Endothelial cell of umbilical vein (primary cell): ENCODE data around the gene AMELX. TPM values are rescaled to one million over a fixed set of nuclear protein-coding genes. Genes with fewer than 3 reads are reported as not detected.

ENCODE experiments used
- BruUV-seq: library from RNA; stranded (reverse); fragments of 400-500 nt; replicated peaks from 2 replicates; lab custom pipeline; 2021; lab: Mats Ljungman, UMichigan
- CTCF ChIA-PET: fragments of 300-600, 350-600 bp; sonication (Branson Sonifier 250); formaldehyde crosslinking; loops from one replicate; lab custom pipeline; 2021; ENCODE audit warnings: antibody characterized with exemption, inconsistent platforms; lab: Charles Lee
- POLR2A ChIA-PET: fragments of 300-600, 350-600 bp; sonication (Branson Sonifier 250); formaldehyde crosslinking; loops from one replicate; lab custom pipeline; 2021; ENCODE audit warnings: antibody characterized with exemption, inconsistent platforms; lab: Charles Lee
- DNase-seq: peaks from one replicate; pipeline ENCODE4 v3.0.0-alpha.2; 2011; ENCODE audit warnings: low read depth, low spot score
- FAIRE-seq: peaks from 2 replicates; lab custom pipeline; 2011; peaks lifted over from hg19 to GRCh38; lab: Jason Lieb, UNC
- H2AFZ ChIP-seq: 2 replicates; pipeline ENCODE4 v1.6.0; 2012; ENCODE audit warnings: low read depth, low read length, control low read depth, inconsistent platforms
- H3K27ac ChIP-seq: 2 replicates; pipeline ENCODE4 v1.5.1; 2011; ENCODE audit warnings: low read depth, mild to moderate bottlenecking, control low read depth, low read length, moderate library complexity; ENCODE audit not compliant: insufficient read depth
- H3K27me3 ChIP-seq, 2 experiments: 2 replicates each; pipeline versions ENCODE4 v1.6.0 to v1.6.1; 2011; ENCODE audit warnings: low read length in 2 of 2, mixed read lengths in 1 of 2; ENCODE audit not compliant: control insufficient read depth in 2 of 2, insufficient read depth in 2 of 2
- H3K36me3 ChIP-seq, 2 experiments: 2 replicates in 1 of 2; 3 replicates in 1 of 2; pipeline ENCODE4 v1.5.1; 2011; ENCODE audit warnings: low read length in 2 of 2, mild to moderate bottlenecking in 1 of 2, moderate library complexity in 1 of 2; ENCODE audit not compliant: control insufficient read depth in 2 of 2, insufficient read depth in 2 of 2; ENCODE audit errors: extremely low read depth in 1 of 2
- H3K4me1 ChIP-seq: 3 replicates; pipeline ENCODE4 v1.5.1; 2011; ENCODE audit warnings: mild to moderate bottlenecking, low read length; ENCODE audit not compliant: control insufficient read depth, insufficient read depth; ENCODE audit errors: extremely low read depth
- H3K4me2 ChIP-seq: 2 replicates; pipeline ENCODE4 v1.6.1; 2011; ENCODE audit warnings: low read length, control low read depth, mixed read lengths; ENCODE audit not compliant: insufficient read depth
- H3K4me3 ChIP-seq, 3 experiments: fragments of 200-600 bp in 1 of 3; sonication (generic), shearing (Covaris generic) in 1 of 3; replicated peaks in 1 of 3; 2 replicates each; pipeline ENCODE4 v1.5.1; 2011 to 2016; ENCODE audit warnings: control low read depth in 3 of 3, low read length in 3 of 3, mild to moderate bottlenecking in 2 of 3, inconsistent platforms in 1 of 3, low read depth in 1 of 3, moderate library complexity in 1 of 3; ENCODE audit not compliant: insufficient read depth in 1 of 3
- H3K79me2 ChIP-seq: 2 replicates; pipeline ENCODE4 v1.6.0; 2012; ENCODE audit warnings: low read length, inconsistent platforms; ENCODE audit not compliant: control insufficient read depth, insufficient read depth
- H3K9ac ChIP-seq: replicated peaks from 2 replicates; pipeline ENCODE3; 2011; ENCODE audit warnings: low read length, control low read depth; ENCODE audit not compliant: insufficient read depth; ENCODE audit errors: extremely low read depth
- H3K9me1 ChIP-seq: replicated peaks from 3 replicates; pipeline ENCODE4 v1.6.0; 2011; ENCODE audit warnings: mild to moderate bottlenecking, low read length; ENCODE audit not compliant: control insufficient read depth, insufficient read depth; ENCODE audit errors: extremely low read depth
- H3K9me3 ChIP-seq: replicated peaks from 2 replicates; pipeline ENCODE4 v1.5.1; 2012; ENCODE audit warnings: low read length, inconsistent platforms; ENCODE audit not compliant: control insufficient read depth, insufficient read depth
- H4K20me1 ChIP-seq: replicated peaks from 2 replicates; pipeline ENCODE3; 2011; ENCODE audit warnings: mild to moderate bottlenecking, low read length; ENCODE audit not compliant: control insufficient read depth, insufficient read depth; ENCODE audit errors: extremely low read depth
- EZH2 ChIP-seq: IDR thresholded peaks from 2 replicates; pipeline ENCODE4 v1.6.1; 2012; ENCODE audit warnings: borderline replicate concordance, low read depth, mild to moderate bottlenecking, moderate library complexity, low read length, inconsistent platforms; ENCODE audit not compliant: severe bottlenecking
- FOS ChIP-seq: IDR thresholded peaks from 2 replicates; pipeline ENCODE4 v1.6.1; 2011; ENCODE audit warnings: mild to moderate bottlenecking, low read length, moderate library complexity, borderline replicate concordance; ENCODE audit not compliant: insufficient read depth
- GATA2 ChIP-seq: IDR thresholded peaks from 2 replicates; pipeline ENCODE4 v1.7.0; 2011; ENCODE audit warnings: low read depth, mild to moderate bottlenecking, moderate library complexity, mixed read lengths, low read length; ENCODE audit not compliant: insufficient read length, insufficient read depth
- JUN ChIP-seq: IDR thresholded peaks from 2 replicates; pipeline ENCODE4 v1.6.1; 2011; ENCODE audit warnings: borderline replicate concordance, low read depth; ENCODE audit not compliant: insufficient read length, insufficient read depth
- MYC ChIP-seq: IDR thresholded peaks from one replicate; pipeline ENCODE4 v1.6.1; 2011; ENCODE audit warnings: mild to moderate bottlenecking, low read depth, low read length
- POLR2A ChIP-seq: IDR thresholded peaks from 2 replicates; pipeline ENCODE4 v1.6.1; 2012; ENCODE audit warnings: low read depth, mild to moderate bottlenecking, control low read depth, low read length
- POLR2AphosphoS5 ChIP-seq: IDR thresholded peaks from 2 replicates; pipeline ENCODE4 v1.6.1; 2012; ENCODE audit warnings: low read depth, mild to moderate bottlenecking, control low read depth, low read length, moderate library complexity; ENCODE audit not compliant: insufficient read depth
- dilution Hi-C: fragments of 300-500 bp; cut with MboI; formaldehyde crosslinking; loops from one replicate; pipeline ENCODE4 v1.15.0; 2019; ENCODE audit warnings: low sequenced_read_pairs; ENCODE audit not compliant: extremely low pct_ligation_motif_present
- intact Hi-C: fragments of 100-400 bp; cut with micrococcal nuclease; formaldehyde crosslinking; loops from one replicate; pipeline ENCODE4 v1.10.0; 2022
- polyA plus RNA-seq, 4 experiments: library from polyadenylated mRNA; depleted of rRNA in 3 of 4; stranded (reverse) in 3 of 4; unstranded in 1 of 4; fragments of >200 nt; gene quantifications; 2 replicates each; pipeline versions ENCODE4 v1.2.1 to v1.2.3, GENCODE V29; 2011 to 2012; ENCODE audit warnings: missing spikeins in 1 of 4
- total RNA-seq: library from RNA; stranded (reverse); gene quantifications from 2 replicates; pipeline ENCODE4 v1.2.3, GENCODE V29; 2021
- TF ChIP-seq, protein P1 (sequence below): IDR thresholded peaks from 2 replicates; pipeline ENCODE4 v1.6.1; 2011; ENCODE audit not compliant: insufficient read depth, insufficient read length
- TF ChIP-seq, protein P2 (sequence below), 2 donors: IDR thresholded peaks; 1 replicate in 1 of 2; 2 replicates in 1 of 2; pipeline ENCODE4 v1.5.1; 2011; ENCODE audit warnings: low read length in 2 of 2, mild to moderate bottlenecking in 2 of 2, moderate library complexity in 2 of 2, control low read depth in 1 of 2, inconsistent platforms in 1 of 2, low read depth in 1 of 2; ENCODE audit not compliant: insufficient read depth in 1 of 2; ENCODE audit errors: extremely low read depth in 1 of 2

The AMELX gene
- total and polyA plus RNA-seq, 2 donors (not counting 3 experiments of a cell fraction or from before 2014, with no cell fraction given) = not detected

DNA sequence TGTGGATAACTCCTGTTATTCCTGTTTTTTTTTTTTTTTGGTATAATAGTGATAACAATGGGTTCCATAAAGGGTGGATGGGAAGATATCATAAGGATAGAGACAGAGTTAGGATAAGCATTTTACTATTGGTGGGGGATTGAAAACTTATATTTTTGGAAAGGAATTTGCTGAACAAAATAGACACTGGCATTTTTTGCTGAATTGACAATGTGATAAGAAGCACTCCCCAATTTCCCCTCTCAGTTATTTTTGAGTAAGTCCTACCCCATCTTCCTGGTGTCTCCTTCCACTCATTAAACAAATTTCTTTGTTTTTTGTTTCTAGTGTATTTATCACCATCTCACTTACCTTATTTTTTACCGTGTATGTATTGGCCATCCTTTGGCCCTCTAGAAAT is 55.8 kb downstream of the AMELX start:
- H3K9me1 ChIP-seq = no peaks in the 10 kb centered on the region
- dilution Hi-C loops (no loop called here), intact Hi-C loops (no loop called here)
- H3K9me3 ChIP-seq = no peaks in the 10 kb centered on the region
- FAIRE-seq (no peak), DNase-seq (no peak)
- no peak overlapping the region for H3K9ac ChIP-seq
- H3K27me3 ChIP-seq = no peaks in the 10 kb centered on the region
- TF ChIP-seq EZH2 (no peak), GATA2 (no peak), FOS (no peak), JUN (no peak), POLR2AphosphoS5 (no peak), POLR2A (no peak), MYC (no peak)
- TF ChIP-seq, protein P1, sequence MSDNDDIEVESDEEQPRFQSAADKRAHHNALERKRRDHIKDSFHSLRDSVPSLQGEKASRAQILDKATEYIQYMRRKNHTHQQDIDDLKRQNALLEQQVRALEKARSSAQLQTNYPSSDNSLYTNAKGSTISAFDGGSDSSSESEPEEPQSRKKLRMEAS = no peak
- TF ChIP-seq, protein P2, sequence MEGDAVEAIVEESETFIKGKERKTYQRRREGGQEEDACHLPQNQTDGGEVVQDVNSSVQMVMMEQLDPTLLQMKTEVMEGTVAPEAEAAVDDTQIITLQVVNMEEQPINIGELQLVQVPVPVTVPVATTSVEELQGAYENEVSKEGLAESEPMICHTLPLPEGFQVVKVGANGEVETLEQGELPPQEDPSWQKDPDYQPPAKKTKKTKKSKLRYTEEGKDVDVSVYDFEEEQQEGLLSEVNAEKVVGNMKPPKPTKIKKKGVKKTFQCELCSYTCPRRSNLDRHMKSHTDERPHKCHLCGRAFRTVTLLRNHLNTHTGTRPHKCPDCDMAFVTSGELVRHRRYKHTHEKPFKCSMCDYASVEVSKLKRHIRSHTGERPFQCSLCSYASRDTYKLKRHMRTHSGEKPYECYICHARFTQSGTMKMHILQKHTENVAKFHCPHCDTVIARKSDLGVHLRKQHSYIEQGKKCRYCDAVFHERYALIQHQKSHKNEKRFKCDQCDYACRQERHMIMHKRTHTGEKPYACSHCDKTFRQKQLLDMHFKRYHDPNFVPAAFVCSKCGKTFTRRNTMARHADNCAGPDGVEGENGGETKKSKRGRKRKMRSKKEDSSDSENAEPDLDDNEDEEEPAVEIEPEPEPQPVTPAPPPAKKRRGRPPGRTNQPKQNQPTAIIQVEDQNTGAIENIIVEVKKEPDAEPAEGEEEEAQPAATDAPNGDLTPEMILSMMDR (IDR thresholded peaks at IDR 0.05; ENCODE audit: extremely low read depth in 1 of 2, insufficient read depth in 1 of 2, low read depth in 1 of 2, low read length in 2 of 2) = no peak
- POLR2A ChIA-PET = no interaction called here
- H2AFZ ChIP-seq = no peak overlapping the region
- CTCF ChIA-PET = no interaction called here
- no peaks in the 10 kb centered on the region for H3K36me3 ChIP-seq
- no peak overlapping the region for H3K27ac ChIP-seq
- H3K4me2 ChIP-seq = no peak overlapping the region
- no peak overlapping the region for H3K4me3 ChIP-seq
- H3K4me1 ChIP-seq = peaks cover 3% of the 10 kb centered on the region
- BruUV-seq = no TSS peak
- no peaks in the 10 kb centered on the region for H4K20me1 ChIP-seq
- H3K79me2 ChIP-seq = no peaks in the 10 kb centered on the region
